ENCODE results near the gene KRT72.

- TF ChIP-seq CTCF (IDR thresholded peaks at IDR 0.05): no peak
- TF ChIP-seq ZFX (IDR thresholded peaks at IDR 0.05; ENCODE audit: borderline replicate concordance): no peak
Measured at GRCh38 chr12:52585946-52586345, 15.3 kb downstream of the KRT72 start.
